Stimulated activated CD4-positive, alpha-beta T cell treated with anti-CD3 and anti-CD28 coated beads, Interleukin-4, amount 100 ng/mL, for 24 hours (primary cell): ENCODE results near the gene FAM184A.
"Not testable (repeated sequence)": the region's sequence is repeated elsewhere in the genome, so short reads cannot be mapped to it uniquely, and the experiment has no call there.

Experiments used
- DNase-seq: peaks from one replicate; pipeline ENCODE4 v3.0.0-alpha.2; 2020

FAM184A gene

GRCh38 chr6:119078376-119079282 is at the start of gene FAM184A:
FAM184A (minus strand) TSS chr6:119078664; CDS start chr6:119078299, 365 bp downstream.
- peak; percentile 71 for DNase-seq

GRCh38 chr6:119127627-119128026 is 49.2 kb upstream of the FAM184A start:
- DNase-seq = no peak

- DNase-seq = no peak
Measured at GRCh38 chr6:119126826-119127225, 48.4 kb upstream of the FAM184A start.

GRCh38 chr6:119126140-119126539 is 47.7 kb upstream of the FAM184A start:
- no peak for DNase-seq

- DNase-seq = no peak
Measured at GRCh38 chr6:119125576-119125975, 47.1 kb upstream of the FAM184A start.

GRCh38 chr6:119124079-119124824 is 45.8 kb upstream of the FAM184A start:
- DNase-seq = no peak

GRCh38 chr6:119122336-119122735 is 43.9 kb upstream of the FAM184A start:
- no peak for DNase-seq

GRCh38 chr6:119121367-119121766 is 42.9 kb upstream of the FAM184A start:
- no peak for DNase-seq

- no peak for DNase-seq
Measured at GRCh38 chr6:119119989-119120388, 41.5 kb upstream of the FAM184A start.

GRCh38 chr6:119119062-119119461 is 40.6 kb upstream of the FAM184A start:
- DNase-seq = not testable (repeated sequence)

GRCh38 chr6:119116712-119117281 is 38.3 kb upstream of the FAM184A start:
- no peak for DNase-seq

- no peak for DNase-seq
Measured at GRCh38 chr6:119113961-119114360, 35.5 kb upstream of the FAM184A start.

GRCh38 chr6:119112812-119113530 is 34.5 kb upstream of the FAM184A start:
- DNase-seq = no peak

- DNase-seq = peak; percentile 61
Measured at GRCh38 chr6:119110601-119111548, 32.4 kb upstream of the FAM184A start.

- DNase-seq = no peak
Measured at GRCh38 chr6:119109654-119110325, 31.3 kb upstream of the FAM184A start.

GRCh38 chr6:119108076-119108475 is 29.6 kb upstream of the FAM184A start:
- no peak for DNase-seq

- peak; percentile 16 for DNase-seq
Measured at GRCh38 chr6:119105282-119105681, 26.8 kb upstream of the FAM184A start.

- no peak for DNase-seq
Measured at GRCh38 chr6:119102901-119103300, 24.4 kb upstream of the FAM184A start.

- DNase-seq = no peak
Measured at GRCh38 chr6:119100115-119100514, 21.7 kb upstream of the FAM184A start.

GRCh38 chr6:119097815-119098361 is 19.4 kb upstream of the FAM184A start:
- peak; percentile 28 for DNase-seq
